Chondrocyte (in vitro differentiated cells): ENCODE measurements around the gene EXOC3L4. TPM values are rescaled to one million over a fixed set of nuclear protein-coding genes. Genes with fewer than 3 reads are reported as not detected.

Experiments used
- DNase-seq: peaks from one replicate; pipeline ENCODE4 v3.0.0; 2021; ENCODE audit warnings: mixed read lengths, low spot score
- H3K27ac Mint-ChIP-seq: one replicate; pipeline ENCODE4 v1.8.0; 2021; ENCODE audit warnings: mild to moderate bottlenecking, moderate library complexity, mixed read lengths; ENCODE audit not compliant: unreplicated experiment
- H3K27me3 Mint-ChIP-seq: 2 replicates; pipeline ENCODE4 v1.8.0; 2021; ENCODE audit warnings: low read depth, mixed read lengths
- H3K36me3 Mint-ChIP-seq: 2 replicates; pipeline ENCODE4 v1.8.0; 2021; ENCODE audit warnings: low read depth, mixed read lengths
- H3K4me1 Mint-ChIP-seq: 2 replicates; pipeline ENCODE4 v1.8.0; 2021; ENCODE audit warnings: low read depth, mild to moderate bottlenecking, mixed read lengths
- H3K4me3 Mint-ChIP-seq: one replicate; pipeline ENCODE4 v1.8.0; 2021; ENCODE audit warnings: mild to moderate bottlenecking, moderate library complexity, mixed read lengths; ENCODE audit not compliant: unreplicated experiment
- H3K9me3 Mint-ChIP-seq: 2 replicates; pipeline ENCODE4 v1.8.0; 2021; ENCODE audit warnings: low read depth, mixed read lengths
- CTCF ChIP-seq: fragments of 200-600 bp; sonication (generic); IDR thresholded peaks from 2 replicates; pipeline ENCODE4 v1.5.0; 2021; ENCODE audit warnings: antibody characterized with exemption, mild to moderate bottlenecking, moderate library complexity
- total RNA-seq: library from RNA; stranded (reverse); gene quantifications from 3 replicates; pipeline ENCODE4 v1.2.1, GENCODE V29; 2021

EXOC3L4 gene
- total RNA-seq, 1 donor from 2014 or later, result not detected

GRCh38 chr14:103099081-103099732 is 4.7 kb downstream of the EXOC3L4 start:
- Mint-ChIP-seq H3K4me1 (no peaks in the 10 kb centered on the region), H3K27ac (no peak overlapping the region), H3K27me3 (peaks cover 5% of the 10 kb centered on the region), H3K4me3 (no peak overlapping the region), H3K36me3 (no peaks in the 10 kb centered on the region), H3K9me3 (no peaks in the 10 kb centered on the region)
- no peak for TF ChIP-seq CTCF
- no peak for DNase-seq

- Mint-ChIP-seq H3K36me3 (no peaks in the 10 kb centered on the region), H3K4me1 (no peaks in the 10 kb centered on the region), H3K4me3 (no peak overlapping the region), H3K27me3 (peaks cover 5% of the 10 kb centered on the region), H3K9me3 (no peaks in the 10 kb centered on the region), H3K27ac (no peak overlapping the region)
- no peak for TF ChIP-seq CTCF
- DNase-seq, result no peak
These were observed 5.3 kb downstream of the EXOC3L4 start for GRCh38 chr14:103099733-103100280.

- no peak for TF ChIP-seq CTCF
- H3K4me1 Mint-ChIP-seq, result no peaks in the 10 kb centered on the region
- no peak for DNase-seq
- H3K27me3 Mint-ChIP-seq, result peaks cover 5% of the 10 kb centered on the region
- no peak overlapping the region for H3K27ac Mint-ChIP-seq
- no peaks in the 10 kb centered on the region for H3K9me3 Mint-ChIP-seq
- H3K4me3 Mint-ChIP-seq, result no peak overlapping the region
- H3K36me3 Mint-ChIP-seq, result no peaks in the 10 kb centered on the region
These were observed 6.0 kb downstream of the EXOC3L4 start for GRCh38 chr14:103100281-103101121.

- H3K9me3 Mint-ChIP-seq, result no peaks in the 10 kb centered on the region
- H3K4me3 Mint-ChIP-seq, result no peak overlapping the region
- no peak overlapping the region for H3K27ac Mint-ChIP-seq
- no peaks in the 10 kb centered on the region for H3K4me1 Mint-ChIP-seq
- no peak for TF ChIP-seq CTCF
- no peaks in the 10 kb centered on the region for H3K36me3 Mint-ChIP-seq
- DNase-seq, result no peak
- H3K27me3 Mint-ChIP-seq, result peaks cover 5% of the 10 kb centered on the region
These were observed 6.9 kb downstream of the EXOC3L4 start for GRCh38 chr14:103101257-103101962.
